BE2C (cell line): Measurements from ENCODE around the gene BAX. TPM values are rescaled to one million over a fixed set of nuclear protein-coding genes. Genes with fewer than 3 reads are reported as not detected.
"Not testable (repeated sequence)": the region's sequence is repeated elsewhere in the genome, so short reads cannot be mapped to it uniquely, and the experiment has no call there.

Experiments
- DNase-seq: peaks from one replicate; pipeline ENCODE4 v3.0.0-alpha.2; 2020
- H3K27me3 ChIP-seq: fragments of 250-450 bp; sonication (Bioruptor Pico); 2 replicates; pipeline ENCODE4 v1.5.1; 2020; ENCODE audit warnings: mild to moderate bottlenecking
- H3K36me3 ChIP-seq: fragments of 250-450 bp; sonication (Bioruptor Pico); 2 replicates; pipeline ENCODE4 v1.5.1; 2020; ENCODE audit warnings: mild to moderate bottlenecking
- H3K4me1 ChIP-seq: fragments of 250-450 bp; sonication (Bioruptor Pico); 2 replicates; pipeline ENCODE4 v1.5.1; 2020
- H3K4me3 ChIP-seq: 2 replicates; pipeline ENCODE4 v1.5.1; 2011; ENCODE audit warnings: low read depth, low read length
- H3K9me3 ChIP-seq: fragments of 250-450 bp; sonication (Bioruptor Pico); 2 replicates; pipeline ENCODE4 v1.5.1; 2020
- CTCF ChIP-seq: IDR thresholded peaks from 2 replicates; pipeline ENCODE4 v1.5.1; 2012; ENCODE audit warnings: mild to moderate bottlenecking, low read depth, low read length
- polyA plus RNA-seq: library from polyadenylated mRNA; unstranded; fragments of >200 nt; gene quantifications from one replicate; pipeline ENCODE4 v1.2.1, GENCODE V29; 2012; ENCODE audit warnings: low read depth, missing spikeins; ENCODE audit not compliant: insufficient read length, insufficient read depth

The BAX gene
- 70.8 TPM for polyA plus RNA-seq

GRCh38 chr19:48954595-48955307 is at the start of gene BAX:
Gene BAX, plus strand, starts transcription at chr19:48954875. Its CDS starts 54 bp downstream, at chr19:48954929.
- TF ChIP-seq CTCF = no peak
- H3K36me3 ChIP-seq = peaks cover 3% of the 10 kb centered on the region
- no peaks in the 10 kb centered on the region for H3K9me3 ChIP-seq
- peak within 1 kb of the TSS; percentile 90 for H3K4me3 ChIP-seq
- H3K4me1 ChIP-seq = no peaks in the 10 kb centered on the region
- no peaks in the 10 kb centered on the region for H3K27me3 ChIP-seq
- DNase-seq = peak; percentile 99

GRCh38 chr19:48905664-48906063 is 49.0 kb upstream of the BAX start:
- Histone ChIP-seq H3K4me3 (no peak overlapping the region), H3K4me1 (no peaks in the 10 kb centered on the region), H3K36me3 (peaks cover 10% of the 10 kb centered on the region), H3K27me3 (no peaks in the 10 kb centered on the region), H3K9me3 (no peaks in the 10 kb centered on the region)
- DNase-seq = no peak
- no peak for TF ChIP-seq CTCF

- H3K4me3 ChIP-seq = no peak overlapping the region
- no peak for TF ChIP-seq CTCF
- no peak for DNase-seq
These were observed 48.4 kb upstream of the BAX start for GRCh38 chr19:48906324-48906723.

GRCh38 chr19:48907671-48908070 is 47.0 kb upstream of the BAX start:
- Histone ChIP-seq H3K4me3 (no peak overlapping the region), H3K27me3 (no peaks in the 10 kb centered on the region), H3K36me3 (peaks cover 24% of the 10 kb centered on the region), H3K4me1 (no peaks in the 10 kb centered on the region), H3K9me3 (no peaks in the 10 kb centered on the region)
- DNase-seq = no peak
- no peak for TF ChIP-seq CTCF

More at GRCh38 chr19:48906324-48906723, 48.4 kb upstream of the BAX start:
- H3K9me3 ChIP-seq = no peaks in the 10 kb centered on the region
- no peaks in the 10 kb centered on the region for H3K27me3 ChIP-seq
- H3K4me1 ChIP-seq = no peaks in the 10 kb centered on the region
- peaks cover 15% of the 10 kb centered on the region for H3K36me3 ChIP-seq

GRCh38 chr19:48909424-48910077 is 45.1 kb upstream of the BAX start:
- H3K9me3 ChIP-seq, DNase-seq, H3K4me1 ChIP-seq, H3K4me3 ChIP-seq, H3K27me3 ChIP-seq: not testable (repeated sequence)
- peaks cover 36% of the 10 kb centered on the region for H3K36me3 ChIP-seq

- H3K27me3 ChIP-seq = no peaks in the 10 kb centered on the region
- TF ChIP-seq CTCF = no peak
- H3K9me3 ChIP-seq = no peaks in the 10 kb centered on the region
- no peak overlapping the region for H3K4me3 ChIP-seq
- DNase-seq = no peak
- H3K4me1 ChIP-seq = no peaks in the 10 kb centered on the region
- H3K36me3 ChIP-seq = peaks cover 32% of the 10 kb centered on the region
These were observed 43.9 kb upstream of the BAX start for GRCh38 chr19:48910803-48911202.
